NCI-H1436 treated with DMSO at 0.1 percent for 48 hours (cell line): ENCODE results near the gene SCN2B.

Experiments used
- DNase-seq: peaks from one replicate; lab custom pipeline; 2025; lab: John Stamatoyannopoulos, UW

SCN2B gene

GRCh38 chr11:118132385-118133151 is 43.9 kb downstream of the SCN2B start:
- no peak for DNase-seq

DNA sequence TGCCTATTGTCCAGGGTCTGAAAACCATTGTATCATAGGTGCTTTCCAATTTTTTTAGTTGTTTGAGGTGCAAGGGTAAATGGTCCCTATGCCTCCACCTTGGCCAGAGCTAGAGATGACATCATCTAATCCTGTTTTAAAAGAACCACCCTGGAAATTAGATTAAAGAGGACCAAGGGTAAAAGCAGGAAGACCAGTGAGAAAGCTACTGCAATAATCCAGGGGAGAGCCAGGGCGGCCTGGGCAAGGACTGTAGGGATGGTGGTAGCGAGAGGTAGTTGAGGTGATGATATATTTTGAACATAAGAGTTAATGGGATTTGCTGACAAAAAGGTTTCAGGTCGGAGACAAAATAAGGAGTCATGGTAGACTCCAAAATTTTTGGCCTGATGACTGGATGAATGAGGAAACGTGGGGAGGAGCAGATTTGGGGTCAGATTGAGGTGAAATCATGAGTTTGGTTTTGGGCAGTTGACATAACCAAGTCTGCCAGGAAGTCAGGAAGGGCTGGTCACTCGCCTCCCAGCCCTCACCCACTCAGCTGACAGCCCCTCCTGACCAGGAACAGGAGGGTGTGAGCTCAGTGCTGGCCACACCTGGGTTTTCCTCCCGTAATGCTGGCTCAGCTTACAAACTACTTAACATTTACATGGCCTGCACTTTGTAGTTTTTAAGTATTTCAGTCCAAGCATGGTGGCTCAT is 46.8 kb downstream of the SCN2B start:
- no peak for DNase-seq

DNA sequence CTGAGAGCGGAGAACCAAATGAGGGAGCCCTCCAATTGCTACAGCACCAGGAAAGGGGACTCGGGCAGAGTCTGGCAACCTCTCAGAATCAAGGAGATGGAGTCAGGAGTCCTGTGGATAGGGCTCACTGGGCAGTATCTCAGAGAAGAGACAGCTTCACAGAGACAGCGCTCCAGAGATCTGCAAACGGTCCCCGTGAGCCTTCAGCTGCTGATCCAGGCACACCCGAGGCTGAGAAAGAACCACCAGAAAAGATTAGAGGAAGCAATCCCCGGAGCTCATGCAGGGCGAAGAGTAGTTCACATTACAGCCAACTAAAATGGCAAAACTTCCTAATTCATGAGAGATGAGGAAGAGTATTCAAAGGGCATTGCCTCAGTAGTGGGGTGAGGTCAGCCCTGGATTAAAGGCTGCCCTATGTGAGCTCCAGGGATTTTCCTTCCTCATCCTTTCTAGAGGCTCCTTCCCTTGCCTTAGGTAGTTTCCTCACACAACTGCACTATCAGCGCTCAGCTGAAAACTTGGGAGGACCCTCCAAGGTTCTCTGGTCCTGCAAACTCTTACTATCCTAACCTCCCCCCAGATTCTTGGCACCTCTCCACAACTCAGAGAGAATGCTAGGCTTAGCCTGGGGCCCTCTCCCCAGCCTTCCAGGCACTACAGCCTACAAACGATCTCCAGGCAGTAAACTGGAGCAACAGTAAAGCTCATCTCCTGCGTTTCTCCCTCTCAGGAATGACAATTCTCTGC is 47.5 kb downstream of the SCN2B start:
- no peak for DNase-seq

DNA sequence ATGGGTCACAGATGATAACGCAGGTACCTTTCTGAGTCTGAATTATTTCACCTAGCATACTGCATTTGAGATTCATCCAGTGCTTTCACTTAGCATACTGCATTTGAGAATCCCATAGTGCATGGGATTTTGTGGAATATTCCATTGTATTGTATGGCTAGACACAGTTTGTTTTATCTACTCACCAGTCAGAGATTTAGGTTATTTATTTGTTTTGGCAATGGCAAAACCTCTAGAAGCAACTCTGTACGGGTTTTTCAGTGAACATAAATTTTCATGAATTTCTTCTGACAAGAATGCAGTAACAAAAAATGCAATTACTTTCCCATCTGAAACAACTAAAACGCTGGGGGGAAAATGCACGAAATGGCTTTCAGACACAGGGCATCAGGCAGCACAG is 48.1 kb downstream of the SCN2B start:
- DNase-seq: no peak

- no peak for DNase-seq
These were observed 50.2 kb downstream of the SCN2B start for GRCh38 chr11:118126082-118126838.

DNA sequence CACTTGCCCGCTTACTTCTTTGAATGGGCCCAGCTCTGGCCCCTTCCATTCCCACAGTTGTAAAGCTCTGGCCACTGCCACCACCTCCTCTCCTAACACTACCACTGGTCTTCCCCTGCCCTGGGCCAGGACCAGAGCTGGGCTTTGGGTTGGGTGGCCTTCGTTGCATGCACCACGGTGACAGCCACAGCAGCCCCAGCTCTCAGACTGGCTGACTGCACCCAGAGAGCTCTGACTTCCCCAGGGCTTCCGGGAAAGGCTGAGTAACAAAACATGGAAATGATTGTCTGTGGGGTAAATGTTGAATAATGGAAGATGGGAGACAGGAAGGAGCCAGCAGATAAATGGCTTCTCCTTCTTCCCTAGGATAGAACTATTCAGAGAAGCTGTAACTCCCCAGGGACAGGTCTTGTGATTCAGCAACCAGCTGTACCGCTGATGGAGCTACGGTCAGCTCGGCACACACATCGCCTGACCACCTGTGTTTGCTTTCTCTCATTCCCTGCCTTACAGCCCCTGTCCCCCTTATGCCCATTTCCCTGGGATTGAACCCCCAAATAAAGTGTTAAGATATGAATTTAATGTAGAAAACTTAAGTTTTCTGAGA is 51.4 kb downstream of the SCN2B start:
- DNase-seq: no peak

DNA sequence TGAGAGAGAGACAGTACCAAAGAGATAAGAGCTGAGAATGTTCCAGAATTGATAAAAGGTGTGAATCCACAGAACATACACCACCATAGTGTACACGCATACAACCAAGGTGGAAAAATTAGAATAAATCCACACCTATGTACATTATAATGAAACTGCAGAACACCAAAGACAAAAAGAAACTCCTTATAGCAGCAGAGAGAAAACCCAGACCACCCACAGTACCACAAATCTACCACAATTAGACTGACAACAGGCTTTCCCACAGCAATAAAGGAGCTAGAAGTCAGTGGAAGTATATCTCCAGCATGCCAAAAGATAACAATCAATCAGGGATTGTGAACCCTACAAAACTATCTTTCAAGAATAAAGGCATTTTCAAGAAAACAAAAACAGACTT is 55.6 kb downstream of the SCN2B start:
- DNase-seq: no peak

GRCh38 chr11:118117790-118118601 is 58.4 kb downstream of the SCN2B start:
- DNase-seq: no peak

- no peak for DNase-seq
These were observed 61.4 kb downstream of the SCN2B start for GRCh38 chr11:118115048-118115447.

DNA sequence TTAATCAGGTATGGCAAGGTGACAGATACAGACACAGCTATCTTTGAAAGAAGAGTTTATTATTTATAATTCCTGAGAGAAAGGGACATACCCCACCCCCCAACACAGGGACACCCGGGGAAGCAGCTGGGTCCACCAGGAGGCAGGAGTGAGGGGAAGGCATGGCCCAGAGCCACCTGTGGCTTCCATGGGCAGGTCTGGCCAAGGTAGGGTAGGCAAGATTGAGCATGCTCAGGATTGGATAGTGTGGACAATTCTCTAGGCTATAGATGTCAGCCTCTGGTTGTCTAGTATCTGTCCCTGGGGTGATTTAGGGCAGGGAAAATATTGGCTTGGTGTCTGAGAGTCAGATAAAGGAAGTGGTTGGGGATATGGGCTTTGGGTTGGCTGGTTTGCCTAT is 62.2 kb downstream of the SCN2B start:
- no peak for DNase-seq

- DNase-seq: no peak
These were observed 63.6 kb downstream of the SCN2B start for GRCh38 chr11:118112711-118113430.
